Inflammatory macrophage treated with lipopolysaccharide for 1 hour (primary cell): ENCODE measurements around the gene YEATS2.
A peak's percentile ranks its signal among the peaks of the same experiment; 100 is the strongest.

Experiments used
- DNase-seq, 2 donors: peaks; one replicate each; pipeline ENCODE4 v3.0.0-alpha.2; 2020 to 2022

YEATS2 gene

DNA sequence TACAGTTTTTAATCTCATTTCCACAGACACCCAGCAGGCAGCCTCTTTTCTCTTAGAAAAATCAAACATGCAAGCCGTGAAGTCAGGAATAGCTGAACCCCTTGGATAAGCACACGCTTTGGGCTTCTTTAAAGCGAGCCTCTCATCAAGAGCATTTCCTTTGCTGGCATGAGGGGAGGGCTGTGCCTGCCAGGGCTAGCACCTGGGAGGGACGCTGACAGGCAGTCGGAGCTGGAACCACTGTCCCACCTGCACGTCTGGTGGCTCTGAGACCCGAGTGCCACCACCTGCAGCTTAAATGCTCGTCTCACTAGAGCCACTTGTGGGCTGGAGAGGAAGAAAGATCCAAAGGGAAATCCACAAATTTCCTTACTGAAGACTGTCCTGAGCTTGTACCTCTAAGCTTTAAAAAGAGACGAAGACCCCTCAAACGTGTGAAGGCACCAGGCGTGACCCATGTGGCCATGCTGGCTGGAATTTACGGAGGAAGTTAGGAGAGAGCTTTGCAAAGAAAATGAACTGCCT, 118.4 kb downstream of the YEATS2 start:
- DNase-seq: no peak

DNA sequence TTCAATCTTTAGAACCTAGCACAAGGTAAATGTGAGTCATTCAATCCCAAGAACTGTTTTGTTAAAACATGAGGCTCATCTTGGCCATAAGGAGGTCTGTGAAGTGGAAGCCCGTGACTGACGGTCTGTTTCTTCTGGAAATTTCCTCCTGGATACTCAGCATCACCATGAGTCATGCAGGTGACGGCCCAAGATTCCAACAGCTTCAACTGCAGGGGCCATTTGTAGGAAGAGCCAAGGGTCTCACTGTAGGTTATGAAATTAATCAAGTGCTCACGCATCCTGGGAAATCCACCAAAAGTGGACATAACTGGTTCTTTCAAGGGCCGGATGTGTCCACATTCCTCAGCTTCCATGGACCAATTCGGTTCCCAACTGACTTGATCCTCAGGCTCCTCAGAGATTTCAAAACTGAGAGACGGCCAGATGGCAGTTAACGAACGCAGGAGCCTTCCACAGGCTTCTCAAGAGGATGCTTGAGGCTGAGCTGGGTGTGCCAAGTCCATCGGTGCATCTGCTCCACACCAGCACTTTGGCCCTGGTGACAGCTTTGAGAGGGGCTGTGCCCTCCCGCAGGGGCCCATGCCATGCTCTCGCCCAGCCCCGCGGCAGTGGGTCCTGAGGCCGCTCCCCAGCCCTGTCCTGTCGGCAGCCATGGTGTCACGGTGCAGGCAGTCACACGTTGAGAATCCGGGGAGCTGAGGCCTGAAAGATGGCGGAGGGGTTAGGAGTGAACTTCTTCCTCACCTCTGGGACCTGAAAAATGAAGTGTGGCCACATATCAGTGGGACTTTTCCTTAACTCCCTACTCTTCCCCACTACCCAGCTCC, 119.3 kb downstream of the YEATS2 start:
- DNase-seq: no peak

DNA sequence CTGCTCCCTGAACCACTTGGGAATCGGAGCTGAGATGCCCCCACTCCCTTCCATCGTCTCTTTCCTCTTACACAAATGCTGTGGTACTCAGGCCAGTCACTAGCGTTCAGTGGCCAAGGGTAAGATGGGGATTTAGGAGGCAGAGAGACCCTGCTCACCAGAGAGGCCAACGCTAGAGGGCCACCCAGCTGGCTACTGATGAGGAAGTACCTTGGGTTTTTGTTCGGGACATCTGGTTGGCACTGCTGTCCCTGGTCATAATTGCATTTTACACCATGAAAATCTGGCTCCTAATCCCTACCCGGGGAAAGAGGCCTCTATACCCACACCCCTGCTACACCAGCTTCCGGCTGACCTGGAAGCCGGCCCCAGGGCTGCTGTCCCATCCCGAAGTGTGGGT, 120.0 kb downstream of the YEATS2 start:
- DNase-seq: no peak

DNA sequence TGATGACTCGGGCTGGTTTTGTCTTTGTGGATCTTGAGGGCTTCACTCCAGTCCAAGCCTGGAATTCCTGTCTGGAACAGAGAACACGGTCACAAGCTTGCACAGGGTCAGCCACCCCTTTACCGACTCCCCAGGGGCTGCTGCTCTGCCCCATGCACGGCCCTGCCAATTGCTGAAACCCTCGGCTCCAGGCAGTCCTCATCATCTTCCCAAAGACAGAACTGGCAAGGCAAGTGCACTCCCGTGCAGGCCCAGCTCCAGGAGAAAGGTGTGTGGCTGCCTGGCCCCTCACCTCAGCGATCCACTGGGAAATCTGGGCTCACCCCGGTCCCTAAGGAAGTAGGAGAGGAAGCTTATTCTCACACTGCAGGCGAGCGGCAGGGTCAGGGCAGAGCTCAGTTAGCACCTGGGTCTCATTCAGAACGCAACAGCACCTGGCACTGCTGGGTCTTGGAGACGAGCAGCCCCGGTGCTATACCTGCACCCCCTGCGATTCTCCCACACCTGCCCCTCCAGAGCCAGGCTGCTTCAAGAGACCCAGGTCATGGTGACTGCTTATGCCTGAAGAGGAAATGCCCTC, 120.5 kb downstream of the YEATS2 start:
- DNase-seq: no peak

GRCh38 chr3:183818706-183819624, 121.4 kb downstream of the YEATS2 start:
- no peak for DNase-seq

GRCh38 chr3:183819831-183820230, 122.2 kb downstream of the YEATS2 start:
- no peak for DNase-seq

DNA sequence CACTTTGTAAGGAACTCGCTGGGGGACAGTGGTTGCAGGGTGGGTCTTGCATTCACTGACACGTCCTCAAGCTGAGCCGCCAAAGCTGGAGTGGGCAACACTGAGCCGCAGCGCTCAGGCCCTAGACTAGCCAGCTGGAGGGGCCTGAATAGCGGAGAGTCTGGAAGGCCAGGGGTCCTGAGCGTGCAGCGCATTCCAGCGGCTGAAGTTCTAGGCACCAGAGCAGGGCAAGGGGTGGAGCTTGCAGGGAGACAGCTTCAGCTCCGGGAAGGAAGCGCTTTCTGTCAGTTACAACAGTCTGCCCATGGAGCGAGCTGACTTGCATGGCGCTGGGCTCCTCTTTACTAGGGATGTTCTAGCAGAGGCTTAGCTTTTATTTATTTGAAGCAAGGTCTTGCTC, 125.0 kb downstream of the YEATS2 start:
- DNase-seq: no peak

DNA sequence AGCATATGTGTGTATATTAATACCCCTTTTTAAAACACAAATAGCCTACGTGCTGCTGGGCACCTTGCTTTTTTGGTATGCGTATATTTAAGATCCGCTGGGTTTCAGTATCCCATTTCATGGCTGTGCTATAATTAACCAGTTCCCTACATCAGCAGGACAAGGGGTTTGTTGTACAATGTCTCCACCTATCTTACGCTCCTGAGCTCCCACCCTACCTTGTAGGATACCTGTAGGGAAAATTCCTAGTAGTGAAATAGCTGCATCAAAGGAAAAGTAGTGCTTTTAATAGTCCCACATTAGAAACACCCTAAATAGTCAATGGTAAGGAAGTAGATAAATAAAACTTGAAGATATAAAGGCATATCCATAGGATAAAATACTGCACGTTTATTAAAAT, 126.4 kb downstream of the YEATS2 start:
- DNase-seq: no peak

DNA sequence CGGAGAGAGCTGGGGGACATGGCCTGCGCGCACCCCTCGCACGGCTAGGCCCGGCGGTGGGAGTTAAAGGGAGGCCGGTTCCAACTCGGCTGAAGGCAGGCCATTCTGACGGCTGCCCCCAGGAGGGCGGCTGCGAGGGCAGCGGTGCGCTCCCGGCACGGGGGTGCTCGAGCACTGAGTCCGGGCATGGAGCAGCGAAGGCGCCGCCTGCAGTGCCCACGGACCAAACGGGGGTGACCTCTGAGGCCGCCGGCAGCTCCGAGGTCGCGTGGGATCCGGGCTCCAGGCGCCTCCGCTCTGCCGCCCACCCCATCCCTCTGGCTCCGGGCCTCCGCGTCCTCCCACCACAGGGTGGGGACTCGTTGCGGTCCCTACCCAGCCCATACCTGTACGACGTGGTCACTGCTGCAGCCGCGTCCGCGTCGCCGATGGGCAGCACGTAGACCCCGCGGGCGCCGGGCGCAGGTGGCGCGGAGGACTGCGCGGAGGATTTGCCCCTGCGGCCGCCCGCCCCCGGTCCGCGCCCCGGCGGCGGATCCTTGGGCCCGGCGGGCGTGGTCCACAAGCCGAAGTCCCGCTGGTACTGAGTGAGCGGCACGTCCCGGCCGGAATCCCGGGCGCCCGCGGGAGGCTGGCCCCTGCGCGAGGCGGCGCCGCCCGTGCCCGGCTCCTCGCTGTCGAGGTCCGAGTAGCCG, 127.3 kb downstream of the YEATS2 start:
- peak; percentile 3 to 14 for DNase-seq

GRCh38 chr3:183825456-183826161, 128.0 kb downstream of the YEATS2 start, which contains the start of gene MAP6D1:
Gene MAP6D1 (minus strand): TSS chr3:183825577. CDS start chr3:183825547, 30 bp downstream.
- DNase-seq: peak; percentile 14 to 24

DNA sequence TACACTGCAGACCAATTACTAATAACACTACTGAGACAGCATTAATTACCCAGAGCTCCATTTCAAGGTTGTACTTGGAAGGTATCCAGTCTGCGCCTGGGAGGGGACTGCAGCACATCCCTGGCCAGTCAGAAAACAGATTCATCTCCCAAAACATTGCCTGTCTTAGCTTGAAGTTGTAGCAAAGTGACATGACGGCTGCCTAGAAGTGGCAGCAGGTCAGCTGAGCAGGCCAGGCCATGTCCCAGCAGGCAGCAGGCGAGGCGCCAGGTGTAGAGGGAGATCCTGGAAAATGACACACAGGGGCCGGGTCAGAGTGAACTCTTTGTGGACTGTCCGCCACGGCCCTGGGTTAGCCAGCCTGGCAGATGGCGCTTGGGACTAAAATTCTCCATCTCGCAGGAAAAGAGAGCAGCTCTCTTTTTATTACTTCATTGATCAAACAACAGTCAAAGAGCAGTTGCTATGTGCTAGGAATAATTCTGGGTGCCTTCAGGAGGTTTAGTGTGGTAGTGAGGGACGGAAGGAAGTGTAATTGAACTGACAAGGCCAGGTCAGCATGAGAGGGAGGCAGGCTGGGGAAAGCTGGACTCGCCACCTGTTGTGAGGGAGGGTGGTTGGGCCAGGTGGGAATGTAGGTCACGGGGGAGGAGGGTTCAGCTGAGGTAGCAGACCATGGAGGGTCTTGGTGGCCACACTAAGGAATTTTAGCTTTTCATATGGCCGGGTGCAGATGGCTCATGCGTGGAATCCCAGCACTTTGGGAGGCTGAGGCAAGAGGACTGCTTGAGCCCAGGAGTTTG, 129.1 kb downstream of the YEATS2 start:
- DNase-seq: no peak

GRCh38 chr3:183827809-183828537, 130.4 kb downstream of the YEATS2 start:
- DNase-seq: no peak

DNA sequence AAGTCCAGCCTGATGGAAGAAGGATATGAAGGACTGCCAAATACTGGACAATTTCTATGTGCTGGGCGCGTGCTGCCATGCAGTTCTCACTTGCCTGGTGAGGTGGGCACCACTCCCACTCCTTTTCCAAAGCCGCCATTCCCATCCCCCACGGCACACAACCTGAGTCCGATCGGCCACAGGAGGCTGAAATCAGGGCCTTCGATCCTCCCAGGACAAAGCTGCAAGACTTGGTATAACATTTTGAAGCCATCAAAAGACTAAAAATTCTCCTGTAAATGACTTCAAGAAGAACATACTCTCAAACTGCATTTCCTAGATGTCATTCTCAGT, 130.9 kb downstream of the YEATS2 start:
- no peak for DNase-seq

DNA sequence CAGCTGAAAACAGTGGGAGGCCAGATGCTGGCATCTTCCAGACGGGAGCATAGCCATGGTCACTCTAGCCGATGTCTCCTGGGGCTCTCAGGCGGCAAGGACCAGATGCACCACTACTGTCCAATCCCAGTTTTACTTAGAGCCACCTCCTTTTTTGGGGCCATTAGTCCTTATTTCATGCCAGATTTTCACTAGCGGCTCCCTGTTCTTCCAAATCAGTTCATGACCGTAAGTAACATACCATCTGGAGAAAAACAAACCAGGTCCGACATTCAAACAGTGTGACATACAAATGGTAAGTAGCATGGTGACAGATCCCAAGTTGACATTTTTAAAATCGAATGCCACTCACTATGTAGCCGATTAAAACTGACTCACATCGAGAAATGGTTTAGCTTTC, 131.9 kb downstream of the YEATS2 start:
- no peak for DNase-seq

- no peak for DNase-seq
Measured at GRCh38 chr3:183830187-183830586, 132.6 kb downstream of the YEATS2 start.

DNA sequence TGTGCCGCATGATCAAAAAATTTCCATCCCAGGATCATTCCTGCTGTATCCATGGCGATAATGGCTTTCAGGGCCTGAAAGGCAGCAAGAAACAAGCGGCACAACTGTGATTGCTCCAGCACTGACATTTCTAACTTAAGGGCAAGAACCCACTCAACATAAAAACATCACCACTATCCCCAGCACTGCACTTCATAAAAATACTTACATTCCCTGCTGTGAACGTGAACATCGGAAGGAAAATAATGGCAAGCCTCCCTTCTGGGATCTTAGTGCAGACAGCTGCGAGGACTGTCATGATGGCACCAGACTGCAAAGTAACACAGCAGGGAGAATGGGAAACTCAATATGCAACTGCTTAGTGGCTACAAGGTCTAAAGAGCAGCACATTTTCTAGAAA, 135.9 kb downstream of the YEATS2 start:
- no peak for DNase-seq

- DNase-seq: no peak
Measured at GRCh38 chr3:183837390-183837789, 139.8 kb downstream of the YEATS2 start.

- DNase-seq: no peak
Measured at GRCh38 chr3:183837894-183838293, 140.3 kb downstream of the YEATS2 start.

- no peak for DNase-seq
Measured at GRCh38 chr3:183839751-183840150, 142.2 kb downstream of the YEATS2 start.

DNA sequence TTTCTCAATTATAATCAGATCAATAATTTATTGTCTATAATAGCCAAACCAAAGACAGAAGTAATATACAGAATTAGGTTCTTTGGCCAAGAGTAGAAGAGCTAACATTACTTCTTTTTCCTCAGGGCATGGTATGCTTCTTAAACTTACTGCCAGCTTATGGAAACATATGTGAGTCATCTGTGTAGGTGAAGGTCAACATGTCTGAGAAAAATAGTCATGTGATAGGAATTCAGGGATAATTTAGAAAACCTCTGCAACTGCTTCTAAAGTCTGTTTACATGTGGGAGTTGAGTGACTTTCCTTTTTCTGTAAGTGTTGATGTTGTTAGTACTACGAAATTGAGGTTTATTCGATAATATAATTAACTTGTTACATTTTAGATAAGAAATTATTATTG, 147.0 kb downstream of the YEATS2 start:
- peak; percentile 20 to 74 for DNase-seq
